Heart right ventricle (tissue), 16 donors: ENCODE results near the gene OR10A3. TPM values are rescaled to one million over a fixed set of nuclear protein-coding genes. Genes with fewer than 3 reads are reported as not detected.
"Not testable (repeated sequence)": the region's sequence is repeated elsewhere in the genome, so short reads cannot be mapped to it uniquely, and the experiment has no call there.

Source experiments
- ATAC-seq, 8 donors: fragments of 200-7000 bp; cut with Tn5 transposase; one replicate each; pipeline ENCODE4 v1.9.1; 2020; ENCODE audit warnings: mild to moderate bottlenecking in 8 of 8, moderate library complexity in 8 of 8, moderate number of reproducible peaks in 1 of 8
- DNase-seq, 2 donors: peaks; one replicate each; pipeline ENCODE4 v3.0.0-alpha.2; 2020
- H3K27ac ChIP-seq, 10 donors: fragments of 200-600 bp; sonication (generic) in 2 of 10; one replicate each; pipeline versions ENCODE4 v1.5.0 to v1.8.0; 2020 to 2022; ENCODE audit warnings: mild to moderate bottlenecking in 3 of 10
- H3K27me3 ChIP-seq, 7 donors: fragments of 200-600 bp; one replicate each; pipeline ENCODE4 v1.8.0; 2021 to 2022; ENCODE audit warnings: mild to moderate bottlenecking in 2 of 7
- H3K36me3 ChIP-seq, 9 donors: fragments of 200-600 bp; sonication (generic) in 1 of 9; one replicate each; pipeline versions ENCODE4 v1.5.0 to v1.8.0; 2020 to 2022; ENCODE audit warnings: mild to moderate bottlenecking in 2 of 9
- H3K4me1 ChIP-seq, 9 donors: fragments of 200-600 bp; sonication (generic) in 1 of 9; one replicate each; pipeline versions ENCODE4 v1.5.0 to v1.8.0; 2020 to 2022; ENCODE audit warnings: mild to moderate bottlenecking in 4 of 9
- H3K4me3 ChIP-seq, 10 donors: fragments of 200-600 bp; sonication (generic) in 2 of 10; one replicate each; pipeline versions ENCODE4 v1.5.0 to v1.8.0; 2020 to 2022; ENCODE audit warnings: mild to moderate bottlenecking in 7 of 10, moderate library complexity in 2 of 10
- H3K9me3 ChIP-seq, 11 donors: fragments of 200-600 bp in 10 of 11; sonication (generic) in 2 of 11; one replicate each; pipeline versions ENCODE4 v1.5.0 to v1.8.0; 2013 to 2022; ENCODE audit warnings: mild to moderate bottlenecking in 2 of 11, control low read depth in 1 of 11, moderate library complexity in 1 of 11
- CTCF ChIP-seq, 9 donors: fragments of 200-600 bp; sonication (generic) in 2 of 9; IDR thresholded peaks; one replicate each; pipeline versions ENCODE4 v1.5.0 to v1.8.0; 2021 to 2022; ENCODE audit warnings: antibody characterized with exemption in 9 of 9, mild to moderate bottlenecking in 5 of 9, moderate library complexity in 1 of 9
- WGBS, 2 donors: extraction: QIAGEN DNeasy Blood & Tissue Kit; methylation state at CpG; one replicate each; pipeline ENCODE4 v1.1.7; 2013; ENCODE audit warnings: inconsistent platforms in 1 of 2; 5-methylcytosine and 5-hydroxymethylcytosine counted together
- intact Hi-C, 10 donors: fragments of 100-400 bp; cut with DNase I; formaldehyde crosslinking; loops; one replicate each; pipeline versions ENCODE4 v1.11.1 to v1.14.2; 2022
- long read RNA-seq, 3 donors: library from polyadenylated mRNA; unstranded; transcript quantifications; one replicate each; pipeline ENCODE4 v2.0.0, GENCODE V29; 2020 to 2021
- polyA plus RNA-seq, 2 donors: library from polyadenylated mRNA; stranded (reverse); fragments of 200-250 nt; gene quantifications; one replicate each; pipeline ENCODE4 v1.2.3, GENCODE V29; 2013
- total RNA-seq, 10 donors: library from RNA; stranded (reverse); fragmentation: NEBNext Ultra II Directional in 3 of 10; extraction: Animal tissue kit (Norgen Biotek cat#: 25700) in 3 of 10; gene quantifications; one replicate each; pipeline versions ENCODE4 v1.2.1 to v1.2.4, GENCODE V29; 2021 to 2023
- donor health status: Arrhythmogenic right ventricular cardiomyopathy.
- donor health status: ischemic (EF 13 %, LVEDD 7.1; RV severe dilation, severe dysfunction).
- donor health status: healthy with polysubstance abuse.
- donor health status: DM: no; HTN: yes; CAD: no.
- donor health status: DM: no; HTN: no; CAD: no.
- donor health status: ischemic (EF 25% LVEDD 6.9; RV normal size, moderate dysfunction).
- donor health status: ischemic (EF 25% LVEDD 5.7; RV mildly dilated, moderate dysfunction).
- donor health status: healthy.
- donor health status: DM: yes; HTN: yes; CAD: no.
- donor health status: Ischemic cardiomyopathy.
- donor health status: ischemic (EF 35%, LVEDD 5.7; RV mildly dilated, moderate dysfunction).
- donor health status: nonischemic (EF 11% LVEDD 7.7; RV severe dilation, severe dysfunction).
- donor health status: DM: yes; HTN: yes; CAD: no.
- donor health status: PGD.
- donor health status: ischemic (EF 29% LVEDD 5.4; RV normal size, mild dysfunction).
- donor health status: nonischemic (EF 23%, LVEDD 6.1; RV moderate dilation, normal function).

The OR10A3 gene
- total RNA-seq (not detected), polyA plus RNA-seq (not detected)
- long read RNA-seq, donor 1 = 0 reads
- long read RNA-seq, donor 2 = 0 reads
- long read RNA-seq, donor 3 = 0 reads

- no peak within 1 kb of the TSS for H3K27ac ChIP-seq
- peaks cover 0 to 10% (median 0%) of the 10 kb centered on the region in 7 donors for H3K27me3 ChIP-seq
- intact Hi-C loops = no loop called here
- DNase-seq (no peak), ATAC-seq (no peak)
- peaks cover 0 to 33% (median 19%) of the 10 kb centered on the region in 11 donors for H3K9me3 ChIP-seq
- no peaks in the 10 kb centered on the region for H3K36me3 ChIP-seq
- TF ChIP-seq CTCF (IDR thresholded peaks at IDR 0.05) = no peak
- H3K4me3 ChIP-seq = no peak within 1 kb of the TSS
- WGBS, 2 donors = 77 to 81% methylated on average over 2 of the region's 2 CpGs
- no peaks in the 10 kb centered on the region for H3K4me1 ChIP-seq
These were observed at the start of gene OR10A3 for GRCh38 chr11:7941608-7942007. Gene OR10A3, minus strand, starts transcription at chr11:7941708. Its CDS starts 2,188 bp downstream, at chr11:7939520.

- H3K27me3 ChIP-seq, H3K9me3 ChIP-seq, DNase-seq: not testable (repeated sequence)
- WGBS, 2 donors = 1 to 2% methylated on average over 9 of the region's 13 CpGs
- peak in 3 of 8 donors; percentile 6 to 57 (median 22) for ATAC-seq
- Histone ChIP-seq H3K27ac (peak overlapping the region in 9 of 10 donors; percentile 66 to 86 (median 74)), H3K36me3 (peaks cover 0 to 34% (median 11%) of the 10 kb centered on the region in 9 donors), H3K4me3 (peak overlapping the region; percentile 56 to 98 (median 78)), H3K4me1 (peaks cover 7 to 41% (median 26%) of the 10 kb centered on the region in 9 donors)
- intact Hi-C loops = loop anchor here in 8 of 10 donors (2.0 to 10.0 kb wide), 6 partner anchors 93 to 893 kb away; no protein-coding TSS in a partner anchor
These were observed 46.0 kb upstream of the OR10A3 start for GRCh38 chr11:7987560-7987883.

- 0 to 1% methylated on average over 47 of the region's 47 CpGs for WGBS, 2 donors
- TF ChIP-seq CTCF (IDR thresholded peaks at IDR 0.05) = peak; percentile 74 to 97 (median 86)
These were observed 45.5 kb upstream of the OR10A3 start, which contains the start of gene EIF3F for GRCh38 chr11:7986768-7987559. Gene EIF3F, plus strand, starts transcription at chr11:7987337. Its CDS starts 16 bp downstream, at chr11:7987353.

GRCh38 chr11:7983832-7984590 lies 42.5 kb upstream of the OR10A3 start:
- WGBS, 2 donors = 74 to 84% methylated on average over 7 of the region's 7 CpGs
- ATAC-seq (no peak), DNase-seq (no peak)
- Histone ChIP-seq H3K36me3 (peaks cover 0 to 5% (median 0%) of the 10 kb centered on the region in 9 donors), H3K27ac (no peak overlapping the region), H3K27me3 (no peaks in the 10 kb centered on the region), H3K9me3 (no peaks in the 10 kb centered on the region), H3K4me3 (no peak overlapping the region), H3K4me1 (peaks cover 7 to 28% (median 13%) of the 10 kb centered on the region in 9 donors)
- no peak for TF ChIP-seq CTCF (IDR thresholded peaks at IDR 0.05)
- intact Hi-C loops = loop anchor here in 6 of 10 donors (2.0 to 10.0 kb wide), 5 partner anchors 89 to 889 kb away; no protein-coding TSS in a partner anchor

More at GRCh38 chr11:7986768-7987559, 45.5 kb upstream of the OR10A3 start, which contains the start of gene EIF3F:
- H3K27me3 ChIP-seq = no peaks in the 10 kb centered on the region
- H3K4me1 ChIP-seq = peaks cover 7 to 41% (median 26%) of the 10 kb centered on the region in 9 donors
- no peaks in the 10 kb centered on the region for H3K9me3 ChIP-seq
- intact Hi-C loops = loop anchor here in 8 of 10 donors (2.0 to 10.0 kb wide), 6 partner anchors 92 to 892 kb away; no protein-coding TSS in a partner anchor
- DNase-seq = peak; percentile 78 to 99
- H3K4me3 ChIP-seq = peak within 1 kb of the TSS; percentile 56 to 98 (median 78)
- peak; percentile 98 to 100 (median 100) for ATAC-seq
- H3K27ac ChIP-seq = peak within 1 kb of the TSS in 9 of 10 donors; percentile 66 to 86 (median 75)
- H3K36me3 ChIP-seq = peaks cover 0 to 28% (median 5%) of the 10 kb centered on the region in 9 donors
